HFFc6 (cell line): ENCODE results near the gene TNFAIP8L1. TPM values are rescaled to one million over a fixed set of nuclear protein-coding genes. Genes with fewer than 3 reads are reported as not detected.

ENCODE experiments used
- DNase-seq: peaks from one replicate; pipeline ENCODE4 v3.0.0-alpha.2; 2018
- H3K27ac Mint-ChIP-seq: 2 replicates; pipeline ENCODE4 v1.8.0; 2020; ENCODE audit warnings: mild to moderate bottlenecking, mixed read lengths
- H3K27me3 Mint-ChIP-seq: 2 replicates; pipeline ENCODE4 v1.8.0; 2021; ENCODE audit warnings: mild to moderate bottlenecking, moderate library complexity, mixed read lengths; ENCODE audit not compliant: insufficient read depth
- H3K36me3 Mint-ChIP-seq: 2 replicates; pipeline ENCODE4 v1.8.0; 2021; ENCODE audit warnings: low read depth, mixed read lengths
- H3K4me1 Mint-ChIP-seq: 2 replicates; pipeline ENCODE4 v1.8.0; 2020; ENCODE audit warnings: low read depth, mixed read lengths
- H3K4me3 Mint-ChIP-seq: 2 replicates; pipeline ENCODE4 v1.8.0; 2020; ENCODE audit warnings: mild to moderate bottlenecking, moderate library complexity, mixed read lengths
- H3K9me3 Mint-ChIP-seq: 2 replicates; pipeline ENCODE4 v1.8.0; 2020; ENCODE audit warnings: mild to moderate bottlenecking, mixed read lengths
- total RNA-seq, 6 experiments: library from RNA; stranded (reverse); fragmentation: NEBNext Ultra II Directional; extraction: Animal tissue kit (Norgen Biotek cat#: 25700); gene quantifications; 2 replicates in 1 of 6; 3 replicates in 5 of 6; pipeline ENCODE4 v1.2.3, GENCODE V29; 2021
- TF ChIP-seq, protein P1 (sequence below): fragments of 200-600 bp; sonication (generic); IDR thresholded peaks from 2 replicates; pipeline ENCODE4 v1.5.0; 2021; ENCODE audit warnings: antibody characterized with exemption, mild to moderate bottlenecking

TNFAIP8L1 gene
- total RNA-seq, 6 experiments from 2014 or later, result 4.5 to 8.2 (median 6.7) TPM

DNA sequence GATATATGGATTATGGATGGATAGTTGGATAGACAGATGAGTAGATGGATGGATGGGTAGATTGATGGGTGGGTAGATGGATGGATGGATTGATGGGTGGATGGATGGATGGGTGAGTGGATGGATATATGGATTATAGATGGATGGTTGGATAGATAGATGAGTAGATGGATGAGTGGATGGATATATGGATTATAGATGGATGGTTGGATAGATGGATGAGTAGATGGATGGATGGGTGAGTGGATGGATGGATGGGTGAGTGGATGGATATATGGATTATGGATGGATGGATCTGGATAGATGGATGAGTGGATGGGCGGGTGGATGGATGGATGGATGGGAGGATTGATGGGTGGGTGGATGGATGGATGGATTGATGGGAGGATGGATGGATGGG, 36.4 kb upstream of the TNFAIP8L1 start:
- no peaks in the 10 kb centered on the region for H3K4me1 Mint-ChIP-seq
- peaks cover 12% of the 10 kb centered on the region for H3K27me3 Mint-ChIP-seq
- no peak overlapping the region for H3K27ac Mint-ChIP-seq
- H3K9me3 Mint-ChIP-seq, result no peaks in the 10 kb centered on the region
- DNase-seq, result no peak
- TF ChIP-seq, protein P1, sequence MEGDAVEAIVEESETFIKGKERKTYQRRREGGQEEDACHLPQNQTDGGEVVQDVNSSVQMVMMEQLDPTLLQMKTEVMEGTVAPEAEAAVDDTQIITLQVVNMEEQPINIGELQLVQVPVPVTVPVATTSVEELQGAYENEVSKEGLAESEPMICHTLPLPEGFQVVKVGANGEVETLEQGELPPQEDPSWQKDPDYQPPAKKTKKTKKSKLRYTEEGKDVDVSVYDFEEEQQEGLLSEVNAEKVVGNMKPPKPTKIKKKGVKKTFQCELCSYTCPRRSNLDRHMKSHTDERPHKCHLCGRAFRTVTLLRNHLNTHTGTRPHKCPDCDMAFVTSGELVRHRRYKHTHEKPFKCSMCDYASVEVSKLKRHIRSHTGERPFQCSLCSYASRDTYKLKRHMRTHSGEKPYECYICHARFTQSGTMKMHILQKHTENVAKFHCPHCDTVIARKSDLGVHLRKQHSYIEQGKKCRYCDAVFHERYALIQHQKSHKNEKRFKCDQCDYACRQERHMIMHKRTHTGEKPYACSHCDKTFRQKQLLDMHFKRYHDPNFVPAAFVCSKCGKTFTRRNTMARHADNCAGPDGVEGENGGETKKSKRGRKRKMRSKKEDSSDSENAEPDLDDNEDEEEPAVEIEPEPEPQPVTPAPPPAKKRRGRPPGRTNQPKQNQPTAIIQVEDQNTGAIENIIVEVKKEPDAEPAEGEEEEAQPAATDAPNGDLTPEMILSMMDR, result no peak
- H3K4me3 Mint-ChIP-seq, result no peak overlapping the region
- no peaks in the 10 kb centered on the region for H3K36me3 Mint-ChIP-seq

DNA sequence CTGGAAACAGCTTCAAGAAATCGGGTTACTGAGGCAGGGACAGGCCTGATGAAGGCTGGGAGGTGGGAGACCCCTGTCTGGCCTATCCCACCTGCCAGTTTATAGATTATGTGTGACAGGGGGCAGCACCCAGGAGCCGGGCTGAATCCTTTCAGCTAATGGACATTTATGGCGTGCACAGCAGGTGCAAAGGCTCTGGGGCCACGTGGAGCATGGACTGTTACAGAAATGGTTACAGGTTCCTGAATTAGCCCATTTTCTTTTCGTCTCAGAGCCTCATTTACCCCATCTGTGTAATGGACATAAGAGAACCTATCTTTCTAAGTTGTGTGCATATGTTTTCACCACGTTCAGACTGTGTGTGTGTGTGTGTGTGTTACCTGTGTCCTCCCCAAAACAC, 34.4 kb upstream of the TNFAIP8L1 start:
- TF ChIP-seq, protein P1, result no peak

DNA sequence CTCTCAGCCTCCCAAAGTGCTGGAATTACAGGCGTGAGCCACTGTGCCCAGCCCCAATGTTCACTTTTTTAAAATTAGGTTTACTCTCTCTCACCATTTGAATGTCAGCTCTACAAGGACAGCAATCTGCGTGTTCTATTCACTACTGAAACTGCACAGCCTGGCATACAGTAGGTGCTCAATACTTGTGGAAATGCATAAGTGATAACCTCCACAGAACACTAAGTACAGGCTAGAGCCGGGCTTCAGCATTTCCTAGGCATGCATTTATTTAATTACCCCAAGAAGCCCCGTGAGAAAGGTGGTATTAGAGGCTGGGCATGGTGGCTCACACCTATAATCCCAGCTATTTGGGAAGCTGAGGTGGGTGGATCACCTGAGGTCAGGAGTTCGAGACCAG, 33.1 kb upstream of the TNFAIP8L1 start:
- no peak overlapping the region for H3K4me3 Mint-ChIP-seq
- TF ChIP-seq, protein P1, result no peak
- no peaks in the 10 kb centered on the region for H3K36me3 Mint-ChIP-seq
- H3K4me1 Mint-ChIP-seq, result no peaks in the 10 kb centered on the region
- no peak overlapping the region for H3K27ac Mint-ChIP-seq
- peaks cover 14% of the 10 kb centered on the region for H3K27me3 Mint-ChIP-seq
- H3K9me3 Mint-ChIP-seq, result no peaks in the 10 kb centered on the region
- DNase-seq, result no peak

More for the DNA sequence above, 34.4 kb upstream of the TNFAIP8L1 start:
- Mint-ChIP-seq H3K27ac (no peak overlapping the region), H3K4me1 (no peaks in the 10 kb centered on the region), H3K27me3 (peaks cover 16% of the 10 kb centered on the region), H3K4me3 (no peak overlapping the region), H3K9me3 (no peaks in the 10 kb centered on the region), H3K36me3 (no peaks in the 10 kb centered on the region)
- no peak for DNase-seq

DNA sequence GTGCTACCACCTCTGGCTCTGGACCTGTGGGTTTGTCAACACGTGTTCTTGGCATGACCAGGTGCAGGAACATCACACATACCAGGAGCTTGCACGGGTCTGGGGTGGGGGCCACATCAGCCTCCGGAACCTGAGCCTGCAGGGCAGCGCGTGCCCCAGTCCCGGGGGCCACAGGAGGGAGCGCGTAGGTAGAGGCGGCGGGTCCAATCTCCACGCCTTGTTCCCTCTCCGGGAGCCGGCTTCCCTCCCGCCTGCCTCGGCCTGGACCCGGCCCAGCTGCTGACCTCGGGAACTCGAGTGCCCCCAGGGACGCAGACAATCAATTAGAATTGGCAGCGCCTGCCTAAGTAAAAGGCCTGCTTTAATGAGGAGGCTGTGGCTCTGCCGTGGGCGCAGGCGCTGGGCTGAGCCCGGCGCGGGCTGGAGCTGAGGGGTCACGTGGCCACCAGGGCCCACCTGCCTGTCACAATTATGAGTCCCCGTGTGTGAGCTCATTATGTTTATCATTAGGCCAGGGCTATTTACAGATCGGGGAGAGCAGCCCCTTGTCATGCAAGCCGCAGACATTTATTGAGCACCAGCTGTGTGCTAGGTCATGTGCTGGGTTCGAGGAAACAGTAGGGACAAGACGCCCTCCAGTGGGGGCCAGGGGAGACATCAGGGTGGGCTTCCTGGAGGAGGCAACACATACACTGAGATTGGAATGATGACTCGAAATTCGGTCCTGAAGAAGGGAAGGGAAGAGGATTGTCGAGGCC, 32.2 kb upstream of the TNFAIP8L1 start:
- H3K36me3 Mint-ChIP-seq, result no peaks in the 10 kb centered on the region
- no peak overlapping the region for H3K27ac Mint-ChIP-seq
- no peaks in the 10 kb centered on the region for H3K9me3 Mint-ChIP-seq
- no peak overlapping the region for H3K4me3 Mint-ChIP-seq
- H3K27me3 Mint-ChIP-seq, result peaks cover 14% of the 10 kb centered on the region
- TF ChIP-seq, protein P1, result no peak
- no peak for DNase-seq
- no peaks in the 10 kb centered on the region for H3K4me1 Mint-ChIP-seq

DNA sequence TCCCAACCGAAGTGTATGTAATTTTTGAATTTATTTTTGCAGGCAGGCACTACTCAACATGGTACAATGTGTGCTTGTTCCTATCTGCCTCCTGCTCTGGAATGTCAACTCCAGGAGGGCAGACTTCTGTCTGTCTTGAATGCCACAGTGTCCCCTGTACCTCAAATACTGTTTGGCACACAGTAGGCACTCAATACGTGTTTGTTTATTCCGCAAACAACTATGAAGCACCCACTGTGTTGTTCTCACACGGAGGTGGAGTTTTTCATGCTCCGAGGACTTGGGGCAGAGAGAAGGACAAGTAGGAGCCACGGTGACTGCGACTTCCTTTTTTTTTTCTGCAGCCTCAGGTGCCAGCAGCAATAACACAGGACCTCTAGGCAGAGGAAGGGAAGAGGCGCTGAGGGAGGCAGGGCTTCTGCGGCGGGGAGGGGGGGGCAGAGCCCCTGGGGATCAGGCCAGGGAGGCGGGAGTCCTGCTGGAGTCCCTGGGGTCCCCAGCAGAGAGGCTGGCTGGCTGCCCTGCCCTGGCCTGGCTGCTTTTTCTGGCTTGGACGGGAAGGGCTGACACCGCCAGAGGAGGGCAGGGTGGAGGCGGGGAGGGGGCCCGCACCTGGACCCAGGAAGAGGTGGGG, 29.3 kb upstream of the TNFAIP8L1 start:
- Mint-ChIP-seq H3K27me3 (peaks cover 19% of the 10 kb centered on the region), H3K27ac (no peak overlapping the region), H3K4me3 (no peak overlapping the region), H3K9me3 (no peaks in the 10 kb centered on the region), H3K36me3 (no peaks in the 10 kb centered on the region), H3K4me1 (no peaks in the 10 kb centered on the region)
- no peak for DNase-seq
- TF ChIP-seq, protein P1, result no peak
